ENCODE measurements around the gene P2RX7. TPM values are rescaled to one million over a fixed set of nuclear protein-coding genes. Genes with fewer than 3 reads are reported as not detected.

Gene P2RX7
- total and polyA plus RNA-seq, 9 of the 15 experiments (the other 6 are each of a cell fraction or from before 2014, with no cell fraction given), result 0.04 to 0.65 (median 0.30) TPM

- Histone ChIP-seq H3K79me2 (ENCODE audit: control insufficient read depth, insufficient read depth, low read length) (no peaks in the 10 kb centered on the region), H3K9me1 (ENCODE audit: control insufficient read depth, insufficient read depth, low read length) (no peaks in the 10 kb centered on the region), H3K9me3 (replicated peaks; ENCODE audit: control insufficient read depth, insufficient read depth, low read depth, low read length) (no peaks in the 10 kb centered on the region), H2AFZ (ENCODE audit: low read depth, low read length) (peak overlapping the region; percentile 49), H3K27me3 (ENCODE audit: control insufficient read depth in 2 of 2, insufficient read depth in 2 of 2, low read length in 2 of 2) (no peaks in the 10 kb centered on the region), H4K20me1 (replicated peaks; ENCODE audit: control insufficient read depth, insufficient read depth, low read length) (no peaks in the 10 kb centered on the region), H3K4me2 (ENCODE audit: insufficient read depth, low read length) (peak overlapping the region; percentile 50), H3K27ac (ENCODE audit: extremely low read depth, low read depth, low read length) (peak overlapping the region; percentile 40; the same call in 1 of the 3 replicates), H3K4me1 (replicated peaks in 1 of 2; ENCODE audit: control insufficient read depth in 2 of 2, insufficient read depth in 2 of 2, low read length in 2 of 2) (peaks cover 5 to 17% of the 10 kb centered on the region in 2 experiments; a peak in 3 of 5 replicates), H3K4me3 (no peak overlapping the region), H3K36me3 (ENCODE audit: control insufficient read depth, insufficient read depth, low read length) (no peaks in the 10 kb centered on the region), H3K9ac (ENCODE audit: insufficient read depth in 1 of 2, low read depth in 2 of 2, low read length in 2 of 2) (peak overlapping the region in 1 of 2 experiments; percentile 55; a peak in 1 of 4 replicates)
- POLR2A ChIA-PET, result interaction anchor here (0.6 to 2.7 kb wide), 3 partner anchors 9 to 70 kb away, joined by 3 to 14 read pairs (median 4); no protein-coding TSS in a partner anchor
- whole genome bisulfite sequencing (ENCODE audit: insufficient coverage, low coverage, missing lambda C conversion rate), result 41% methylated on average over 5 of the region's 8 CpGs
- peak; percentile 39 for ATAC-seq
- BruUV-seq (replicated peaks), result no TSS peak
- peak; percentile 83 for FAIRE-seq
- in situ Hi-C loops (cut with MboI) (no loop called here), intact Hi-C loops (cut with micrococcal nuclease) (no loop called here)
- CTCF ChIA-PET (ENCODE audit: low intra/inter-chr PET ratio), result interaction anchor here (0.7 kb wide), 1 partner anchor 298 kb away, joined by 4 read pairs; no protein-coding TSS in a partner anchor
- DNase-seq (ENCODE audit: extremely low read depth in 1 of 4, low spot score in 3 of 4), result no peak
- TF ChIP-seq EGR1 (conservative IDR thresholded peaks at IDR 0.05), result 0 out of 2 replicates have a peak, but pooled peaks have one; percentile 8
- TF ChIP-seq HDAC1 (IDR thresholded peaks at IDR 0.05), result no peak
- no peak for TF ChIP-seq PBX2 (CRISPR knock-in tag; IDR thresholded peaks at IDR 0.05; ENCODE audit: low read depth)
- no peak for TF ChIP-seq PBX2 (tag; conservative IDR thresholded peaks at IDR 0.05; ENCODE audit: low read depth)
- peak; percentile 21; the same call in 1 of the 2 replicates for TF ChIP-seq JUND (IDR thresholded peaks at IDR 0.05; ENCODE audit: borderline replicate concordance, low read depth, low read length)
- peak; percentile 21; the same call in 1 of the 3 replicates for TF ChIP-seq JUND (tag; IDR thresholded peaks at IDR 0.05; ENCODE audit: borderline replicate concordance, low read depth, low read length)
- no peak for TF ChIP-seq RBM25 (IDR thresholded peaks at IDR 0.05; ENCODE audit: low read depth, low read length, severe bottlenecking)
- TF ChIP-seq CBX5 (IDR thresholded peaks at IDR 0.05; ENCODE audit: borderline replicate concordance, low read depth), result no peak
- TF ChIP-seq YY1 (IDR thresholded peaks at IDR 0.05; ENCODE audit: borderline replicate concordance in 1 of 3, control insufficient read depth in 1 of 3, extremely low read depth in 1 of 3, insufficient read depth in 3 of 3, insufficient read length in 1 of 3, insufficient replicate concordance in 2 of 3, low read depth in 1 of 3, low read length in 2 of 3), result no peak
- TF ChIP-seq SIN3B (IDR thresholded peaks at IDR 0.05; ENCODE audit: low read depth), result no peak
- TF ChIP-seq FOXK2 (conservative IDR thresholded peaks at IDR 0.05 in 1 of 2, IDR thresholded peaks at IDR 0.05 in 1 of 2; ENCODE audit: low read depth in 2 of 2), result peak in 1 of 2 experiments; percentile 39; a peak in 1 of 4 replicates
- TF ChIP-seq SREBF2 (CRISPR knock-in tag; IDR thresholded peaks at IDR 0.05), result no peak
- TF ChIP-seq SP1 (CRISPR knock-in tag; IDR thresholded peaks at IDR 0.05), result no peak
- no peak for TF ChIP-seq TCF7 (IDR thresholded peaks at IDR 0.05; ENCODE audit: borderline replicate concordance)
Observed at GRCh38 chr12:121145221-121145620, 12.5 kb downstream of the P2RX7 start.
